Dermis blood vessel endothelial cell (primary cell): Measurements from ENCODE around the gene FGF22. TPM values are rescaled to one million over a fixed set of nuclear protein-coding genes. Genes with fewer than 3 reads are reported as not detected.
"Not testable (repeated sequence)": the region's sequence is repeated elsewhere in the genome, so short reads cannot be mapped to it uniquely, and the experiment has no call there.

ENCODE experiments used
- DNase-seq: peaks from one replicate; pipeline ENCODE4 v3.0.0; 2010
- total RNA-seq: library from RNA; depleted of rRNA; stranded (reverse); fragments of >200 nt; gene quantifications from 2 replicates; pipeline ENCODE4 v1.2.3, GENCODE V29; 2014

FGF22 gene
- total RNA-seq, result not detected in 2 replicates

GRCh38 chr19:639253-640160, at the start of gene FGF22:
TSS of gene FGF22 (plus strand) at chr19:639879. CDS start at chr19:639926, 47 bp downstream.
- peak; percentile 89 for DNase-seq

GRCh38 chr19:590396-590745, 49.3 kb upstream of the FGF22 start:
- peak; percentile 50 for DNase-seq

GRCh38 chr19:590750-591098, 49.0 kb upstream of the FGF22 start:
- DNase-seq, result no peak

- peak; percentile 49 for DNase-seq
These were observed 48.4 kb upstream of the FGF22 start for GRCh38 chr19:591099-591958.

- DNase-seq, result no peak
These were observed 47.6 kb upstream of the FGF22 start for GRCh38 chr19:592101-592500.

- no peak for DNase-seq
These were observed 46.6 kb upstream of the FGF22 start for GRCh38 chr19:593055-593454.

- DNase-seq, result no peak
These were observed 46.2 kb upstream of the FGF22 start for GRCh38 chr19:593505-593904.

GRCh38 chr19:594265-594870, 45.3 kb upstream of the FGF22 start:
- no peak for DNase-seq

GRCh38 chr19:595326-596262, 44.1 kb upstream of the FGF22 start:
- no peak for DNase-seq

GRCh38 chr19:596263-596655, 43.4 kb upstream of the FGF22 start:
- DNase-seq, result no peak

- no peak for DNase-seq
These were observed 42.0 kb upstream of the FGF22 start for GRCh38 chr19:597406-598315.

- no peak for DNase-seq
These were observed 38.4 kb upstream of the FGF22 start for GRCh38 chr19:601310-601709.

- no peak for DNase-seq
These were observed 37.9 kb upstream of the FGF22 start for GRCh38 chr19:601790-602189.

GRCh38 chr19:602391-603301, 37.0 kb upstream of the FGF22 start:
- DNase-seq, result no peak

- not testable (repeated sequence) for DNase-seq
These were observed 36.4 kb upstream of the FGF22 start for GRCh38 chr19:603302-603639.

- DNase-seq, result not testable (repeated sequence)
These were observed 35.9 kb upstream of the FGF22 start for GRCh38 chr19:603779-604178.

GRCh38 chr19:604355-604754, 35.3 kb upstream of the FGF22 start:
- no peak for DNase-seq

GRCh38 chr19:605061-605971, 34.4 kb upstream of the FGF22 start:
- DNase-seq, result not testable (repeated sequence)
